Colonic mucosa (tissue), 4 donors: ENCODE results near the gene CENPE. TPM values are rescaled to one million over a fixed set of nuclear protein-coding genes. Genes with fewer than 3 reads are reported as not detected.

Experiments
- DNase-seq: peaks from one replicate; pipeline ENCODE4 v3.0.0-alpha.2; 2020
- H3K27ac ChIP-seq: fragments of 200-600 bp; one replicate; pipeline ENCODE4 v1.8.0; 2021
- H3K27me3 ChIP-seq: fragments of 200-600 bp; one replicate; pipeline ENCODE4 v1.8.0; 2021
- H3K36me3 ChIP-seq: fragments of 200-600 bp; one replicate; pipeline ENCODE4 v1.8.0; 2021
- H3K4me1 ChIP-seq: fragments of 200-600 bp; one replicate; pipeline ENCODE4 v1.8.0; 2021; ENCODE audit warnings: mild to moderate bottlenecking
- H3K4me3 ChIP-seq: fragments of 200-600 bp; one replicate; pipeline ENCODE4 v1.8.0; 2021
- H3K9ac ChIP-seq, 2 donors: one replicate each; pipeline ENCODE4 v1.7.0; 2013; ENCODE audit warnings: control low read depth in 2 of 2, low read depth in 2 of 2, low read length in 2 of 2
- H3K9me3 ChIP-seq: fragments of 200-600 bp; one replicate; pipeline ENCODE4 v1.8.0; 2021
- intact Hi-C: fragments of 100-400 bp; cut with DNase I; formaldehyde crosslinking; loops from one replicate; pipeline ENCODE4 v1.14.1; 2022
- total RNA-seq, 2 donors: library from RNA; stranded (reverse); fragmentation: NEBNext Ultra II Directional in 1 of 2; extraction: Animal tissue kit (Norgen Biotek cat#: 25700) in 1 of 2; gene quantifications; one replicate each; pipeline ENCODE4 v1.2.1, GENCODE V29; 2021
- TF ChIP-seq, protein P1 (sequence below): fragments of 200-600 bp; IDR thresholded peaks from one replicate; pipeline ENCODE4 v1.8.0; 2022; ENCODE audit warnings: antibody characterized with exemption, mild to moderate bottlenecking
- donor health status: healthy.
- donor health status: DM: no; HTN: no; CAD: no.
- donor health status: DM: no; HTN: no; CAD: no.

The CENPE gene
- total RNA-seq, 2 donors from 2014 or later = 9.8 to 23.2 TPM

DNA sequence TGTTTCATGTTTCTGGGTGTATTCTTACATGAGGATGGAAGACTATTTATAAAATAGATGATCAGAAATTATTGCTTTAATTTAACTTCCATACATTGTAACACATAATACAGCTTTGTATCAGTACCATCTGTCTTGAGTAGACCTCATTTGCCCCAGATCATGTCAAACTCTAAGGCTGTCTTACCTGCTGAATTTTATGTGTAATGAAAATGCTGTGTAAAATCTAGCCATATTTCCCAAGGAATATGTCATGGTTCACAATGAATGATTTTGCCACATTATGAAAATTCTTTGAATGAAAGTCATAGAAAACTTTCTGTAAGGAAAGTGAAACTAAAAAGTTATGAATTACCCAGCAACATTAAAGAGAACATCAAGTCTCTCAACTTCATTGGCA is 105.9 kb downstream of the CENPE start:
- no peak overlapping the region for H3K9ac ChIP-seq
- no peaks in the 10 kb centered on the region for H3K27me3 ChIP-seq
- H3K4me1 ChIP-seq = no peaks in the 10 kb centered on the region
- H3K4me3 ChIP-seq = no peak overlapping the region
- no peak for DNase-seq
- intact Hi-C loops = loop anchor here (5.0 to 10.0 kb wide), 2 partner anchors 470 to 647 kb away; no protein-coding TSS in a partner anchor
- no peaks in the 10 kb centered on the region for H3K36me3 ChIP-seq
- TF ChIP-seq, protein P1, sequence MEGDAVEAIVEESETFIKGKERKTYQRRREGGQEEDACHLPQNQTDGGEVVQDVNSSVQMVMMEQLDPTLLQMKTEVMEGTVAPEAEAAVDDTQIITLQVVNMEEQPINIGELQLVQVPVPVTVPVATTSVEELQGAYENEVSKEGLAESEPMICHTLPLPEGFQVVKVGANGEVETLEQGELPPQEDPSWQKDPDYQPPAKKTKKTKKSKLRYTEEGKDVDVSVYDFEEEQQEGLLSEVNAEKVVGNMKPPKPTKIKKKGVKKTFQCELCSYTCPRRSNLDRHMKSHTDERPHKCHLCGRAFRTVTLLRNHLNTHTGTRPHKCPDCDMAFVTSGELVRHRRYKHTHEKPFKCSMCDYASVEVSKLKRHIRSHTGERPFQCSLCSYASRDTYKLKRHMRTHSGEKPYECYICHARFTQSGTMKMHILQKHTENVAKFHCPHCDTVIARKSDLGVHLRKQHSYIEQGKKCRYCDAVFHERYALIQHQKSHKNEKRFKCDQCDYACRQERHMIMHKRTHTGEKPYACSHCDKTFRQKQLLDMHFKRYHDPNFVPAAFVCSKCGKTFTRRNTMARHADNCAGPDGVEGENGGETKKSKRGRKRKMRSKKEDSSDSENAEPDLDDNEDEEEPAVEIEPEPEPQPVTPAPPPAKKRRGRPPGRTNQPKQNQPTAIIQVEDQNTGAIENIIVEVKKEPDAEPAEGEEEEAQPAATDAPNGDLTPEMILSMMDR = no peak
- H3K9me3 ChIP-seq = no peaks in the 10 kb centered on the region
- H3K27ac ChIP-seq = no peak overlapping the region

DNA sequence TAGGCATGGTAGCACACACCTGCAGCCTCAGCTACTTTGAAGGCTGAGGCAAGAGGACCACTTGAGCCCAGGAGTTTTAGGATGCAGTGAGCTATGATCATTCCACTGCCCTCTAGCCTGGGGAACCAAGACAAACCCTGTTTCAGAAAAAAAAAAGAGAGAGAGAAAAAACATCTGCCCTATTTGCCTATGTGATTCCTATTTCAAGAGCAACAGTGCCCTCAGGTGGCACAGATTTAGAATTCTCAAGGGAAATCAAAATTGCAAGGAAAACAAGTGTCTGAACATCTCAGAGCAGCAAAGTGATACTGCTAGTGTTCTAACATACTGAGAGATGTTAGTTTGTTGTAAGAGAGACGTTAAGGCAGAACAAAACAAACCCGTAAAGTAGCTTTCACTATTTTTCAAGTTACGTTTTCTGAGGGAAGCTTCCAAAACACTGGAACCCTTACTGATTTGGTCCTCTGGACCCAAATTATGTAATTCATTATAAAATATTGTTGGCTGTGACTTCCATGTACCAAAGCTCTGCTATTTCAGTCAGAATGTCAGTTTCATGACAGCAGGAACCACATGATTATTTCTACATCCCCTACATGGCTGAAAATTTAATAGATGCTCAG is 106.4 kb downstream of the CENPE start:
- Histone ChIP-seq H3K27me3 (no peaks in the 10 kb centered on the region), H3K27ac (no peak overlapping the region), H3K9ac (no peak overlapping the region), H3K9me3 (no peaks in the 10 kb centered on the region), H3K4me1 (no peaks in the 10 kb centered on the region), H3K4me3 (no peak overlapping the region), H3K36me3 (no peaks in the 10 kb centered on the region)
- peak; percentile 32 for DNase-seq
- TF ChIP-seq, protein P1 = peak; percentile 24
- intact Hi-C loops = loop anchor here (5.0 to 10.0 kb wide), 2 partner anchors 469 to 647 kb away; no protein-coding TSS in a partner anchor

DNA sequence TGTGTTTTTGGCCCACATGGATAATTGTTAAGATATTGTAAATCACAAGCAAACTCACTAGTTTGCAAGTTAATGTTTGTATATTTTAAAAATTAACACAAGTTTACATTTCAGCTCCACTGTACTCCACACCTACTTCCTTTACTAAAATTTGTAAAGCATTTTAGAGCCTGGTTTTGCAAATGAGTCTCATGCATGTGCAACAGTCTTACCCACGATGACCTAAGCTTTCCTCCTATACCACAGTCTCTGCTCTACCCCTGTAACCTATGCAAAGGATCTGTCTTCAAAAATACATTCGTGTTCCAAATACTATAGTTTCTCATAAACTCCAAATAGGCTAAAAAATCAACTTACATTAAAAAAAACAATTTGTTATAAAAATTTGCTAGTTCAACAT is 108.7 kb downstream of the CENPE start:
- H3K27ac ChIP-seq = no peak overlapping the region
- no peak overlapping the region for H3K9ac ChIP-seq
- intact Hi-C loops = no loop called here
- no peak for DNase-seq
- no peak overlapping the region for H3K4me3 ChIP-seq
- no peaks in the 10 kb centered on the region for H3K36me3 ChIP-seq
- H3K27me3 ChIP-seq = no peaks in the 10 kb centered on the region
- TF ChIP-seq, protein P1 = no peak
- H3K4me1 ChIP-seq = no peaks in the 10 kb centered on the region
- H3K9me3 ChIP-seq = no peaks in the 10 kb centered on the region

DNA sequence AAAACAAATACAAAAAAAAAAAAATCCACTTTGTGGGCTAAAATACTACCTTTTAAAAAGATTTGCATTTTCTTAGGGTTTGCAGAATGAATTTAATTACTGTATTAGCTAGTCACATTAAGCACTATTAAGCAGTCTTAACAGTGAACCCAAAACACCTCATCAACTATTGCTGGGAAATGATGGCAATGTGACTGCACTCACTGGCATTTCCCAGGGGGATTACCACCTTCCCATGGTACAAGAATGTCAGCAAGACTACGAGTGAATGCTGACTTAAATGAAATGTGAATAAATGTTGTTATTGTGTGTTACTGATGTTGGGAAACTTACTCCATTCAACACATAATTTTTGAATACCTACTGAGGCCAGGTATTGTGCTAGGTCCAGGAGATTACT is 111.6 kb downstream of the CENPE start:
- Histone ChIP-seq H3K27me3 (no peaks in the 10 kb centered on the region), H3K4me3 (no peak overlapping the region), H3K4me1 (no peaks in the 10 kb centered on the region), H3K36me3 (no peaks in the 10 kb centered on the region), H3K9ac (no peak overlapping the region), H3K9me3 (no peaks in the 10 kb centered on the region), H3K27ac (no peak overlapping the region)
- intact Hi-C loops = no loop called here
- TF ChIP-seq, protein P1 = no peak
- DNase-seq = no peak

DNA sequence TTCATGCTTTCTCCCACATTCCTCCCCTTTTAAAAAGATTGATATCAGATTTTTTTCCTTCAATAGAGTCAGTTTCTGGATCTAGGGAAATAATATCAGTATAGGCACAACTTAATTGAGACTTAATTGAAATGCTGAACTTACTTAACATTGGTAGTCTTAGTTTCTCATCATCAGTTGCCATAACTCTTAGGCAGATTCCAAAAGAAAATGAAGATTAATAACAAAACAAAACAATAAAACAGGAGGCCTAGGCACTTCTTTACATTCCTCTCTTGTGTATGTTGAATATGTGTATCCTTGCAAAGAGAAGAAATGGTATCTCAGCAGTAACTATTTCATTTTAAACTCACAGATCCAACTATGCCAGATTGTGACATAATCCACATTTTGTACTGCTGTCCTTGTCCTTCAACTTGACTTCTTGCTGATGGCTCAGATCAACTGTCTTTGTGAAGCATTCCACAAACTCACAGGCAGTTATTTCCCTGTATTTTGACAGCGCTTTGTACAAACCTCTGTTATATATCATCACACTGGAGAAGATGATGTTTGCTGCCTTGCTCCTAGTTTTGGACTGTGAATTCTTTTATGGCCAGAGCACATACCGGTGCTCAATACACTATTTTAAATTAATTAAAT is 112.5 kb downstream of the CENPE start:
- intact Hi-C loops = no loop called here
- no peak overlapping the region for H3K27ac ChIP-seq
- TF ChIP-seq, protein P1 = no peak
- no peak overlapping the region for H3K9ac ChIP-seq
- DNase-seq = no peak
- H3K36me3 ChIP-seq = no peaks in the 10 kb centered on the region
- H3K27me3 ChIP-seq = no peaks in the 10 kb centered on the region
- H3K4me3 ChIP-seq = no peak overlapping the region
- H3K9me3 ChIP-seq = no peaks in the 10 kb centered on the region
- H3K4me1 ChIP-seq = no peaks in the 10 kb centered on the region
